ENCODE measurements around the gene PRR23E. TPM values are rescaled to one million over a fixed set of nuclear protein-coding genes. Genes with fewer than 3 reads are reported as not detected.

Gene PRR23E
- polyA plus RNA-seq, 1 of the 3 experiments (the other 2 are of a cell fraction) = not detected

DNA sequence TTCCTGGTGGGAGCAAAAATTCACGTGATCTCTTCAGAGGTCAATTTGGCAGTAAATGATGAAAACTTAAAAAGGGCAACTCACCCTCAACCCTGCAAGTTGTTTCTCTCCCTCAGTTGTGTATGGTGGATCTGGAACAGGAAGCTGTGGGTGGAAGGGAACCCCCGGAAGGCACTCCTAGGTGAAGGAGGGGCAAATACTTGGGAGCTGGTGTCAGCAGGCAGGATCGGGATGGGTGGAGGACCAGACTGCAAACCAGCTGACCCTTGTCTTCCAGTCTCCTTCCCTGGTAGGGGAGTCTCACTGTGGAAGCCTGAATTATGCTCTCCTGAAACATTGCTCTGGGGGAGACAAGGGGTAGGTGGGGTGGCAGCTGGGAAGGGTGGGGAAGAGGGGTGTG lies 33.5 kb downstream of the PRR23E start:
- H3K4me2 ChIP-seq = no peak overlapping the region
- DNase-seq = no peak
- no peak overlapping the region for H3K9ac ChIP-seq
- peaks cover 0 to 8% of the 10 kb centered on the region in 2 experiments; a peak in 1 of 4 replicates for H3K4me1 ChIP-seq (ENCODE audit: control insufficient read depth in 1 of 2, insufficient read depth in 2 of 2, low read depth in 1 of 2, low read length in 1 of 2)
- 57% methylated on average over 3 of the region's 3 CpGs for WGBS (ENCODE audit: low lambda C conversion rate)
- H3K36me3 ChIP-seq (replicated peaks in 1 of 2; ENCODE audit: control insufficient read depth in 1 of 2, insufficient read depth in 2 of 2, low read length in 1 of 2) = no peaks in the 10 kb centered on the region
- no peaks in the 10 kb centered on the region for H3K79me2 ChIP-seq (ENCODE audit: insufficient read depth)
- H3F3A ChIP-seq (replicated peaks; ENCODE audit: insufficient read depth) = no peaks in the 10 kb centered on the region
- H3K27ac ChIP-seq (ENCODE audit: low read depth in 2 of 2, low read length in 1 of 2) = no peak overlapping the region
- no peak for TF ChIP-seq TEAD4 (IDR thresholded peaks at IDR 0.05; ENCODE audit: borderline replicate concordance, insufficient read depth)
- no peak for TF ChIP-seq TAF1 (IDR thresholded peaks at IDR 0.05; ENCODE audit: borderline replicate concordance, low read depth, low read length)
- no peak for TF ChIP-seq YY1 (IDR thresholded peaks at IDR 0.05; ENCODE audit: low read depth)
- no peak for TF ChIP-seq FOSL2 (IDR thresholded peaks at IDR 0.05; ENCODE audit: borderline replicate concordance, low read depth)
- TF ChIP-seq TCF12 (IDR thresholded peaks at IDR 0.05) = no peak
- TF ChIP-seq NRF1 (IDR thresholded peaks at IDR 0.05; ENCODE audit: low read depth, low read length) = no peak
- no peak for TF ChIP-seq MXI1 (IDR thresholded peaks at IDR 0.05; ENCODE audit: low read depth, low read length)
- TF ChIP-seq MEF2A (IDR thresholded peaks at IDR 0.05; ENCODE audit: borderline replicate concordance, low read depth) = no peak
- no peak for TF ChIP-seq ELF1 (IDR thresholded peaks at IDR 0.05)
- no peak for TF ChIP-seq FOXJ3 (CRISPR knock-in tag; IDR thresholded peaks at IDR 0.05)
- TF ChIP-seq USF1 (IDR thresholded peaks at IDR 0.05; ENCODE audit: borderline replicate concordance, low read depth) = no peak
- CTCF ChIA-PET = interaction anchor here (2.3 kb wide), 1 partner anchor 15 kb away, joined by 7 read pairs; no protein-coding TSS in a partner anchor
- H4K20me1 ChIP-seq (ENCODE audit: insufficient read depth) = no peaks in the 10 kb centered on the region
- H3K9me3 ChIP-seq = 0 out of 2 replicates have a peak, but pooled peaks cover 4% of the 10 kb centered on the region
- H3K4me3 ChIP-seq (ENCODE audit: low read depth in 2 of 2, low read length in 1 of 2) = no peak overlapping the region
- no peaks in the 10 kb centered on the region for H3K27me3 ChIP-seq (ENCODE audit: insufficient read depth)
- H3K9me2 ChIP-seq = no peaks in the 10 kb centered on the region
- H2AFZ ChIP-seq (ENCODE audit: low read depth) = no peak overlapping the region
- POLR2A ChIA-PET = no interaction called here

DNA sequence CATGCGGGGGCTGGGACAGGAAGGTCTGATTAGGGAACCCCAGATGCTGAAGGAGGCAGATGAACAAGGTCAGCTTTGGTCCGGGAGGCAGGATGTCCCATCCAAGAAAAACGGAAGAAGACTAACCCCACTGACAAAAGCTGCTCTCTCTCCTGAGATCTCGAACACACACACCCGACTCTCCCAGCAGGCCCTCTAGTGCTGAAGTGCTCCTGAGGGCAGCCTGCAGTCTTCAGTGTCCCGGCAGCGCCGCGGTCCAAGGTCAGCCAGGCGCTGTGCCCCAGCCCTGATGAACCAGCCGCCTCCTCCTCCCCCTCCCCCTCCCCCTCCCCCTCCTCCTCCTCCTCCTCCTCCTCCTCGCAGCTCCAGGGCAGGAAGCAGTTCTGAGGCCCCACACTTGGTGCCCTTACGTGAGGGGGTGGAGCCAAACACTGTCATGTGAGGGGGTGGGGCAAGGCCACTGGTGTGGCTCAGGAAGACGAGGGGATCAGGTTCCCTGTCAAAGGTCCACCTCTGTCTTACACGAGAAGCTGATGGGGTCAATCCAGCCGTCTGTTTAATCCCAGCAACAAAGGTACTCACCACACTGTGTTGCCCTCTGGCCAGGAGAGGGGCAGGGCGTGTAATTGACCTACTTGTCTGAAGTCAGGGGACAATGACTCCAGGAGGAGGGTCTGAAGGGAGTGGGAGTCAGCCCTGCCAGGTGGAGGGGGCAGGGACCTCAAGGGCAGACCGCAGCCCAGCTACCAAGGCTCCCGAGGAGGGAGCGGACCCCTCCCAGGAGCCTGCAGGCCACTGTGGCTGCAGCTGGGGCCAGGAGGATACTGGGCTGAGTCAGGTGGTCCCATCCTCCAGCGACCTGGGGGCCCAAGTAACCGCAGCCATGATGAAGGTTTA lies 34.3 kb downstream of the PRR23E start:
- no peak for DNase-seq
- H2AFZ ChIP-seq (ENCODE audit: low read depth) = no peak overlapping the region
- H3K4me3 ChIP-seq (ENCODE audit: low read depth in 2 of 2, low read length in 1 of 2) = no peak overlapping the region
- H3K4me2 ChIP-seq = no peak overlapping the region
- H3K79me2 ChIP-seq (ENCODE audit: insufficient read depth) = no peaks in the 10 kb centered on the region
- H3K27me3 ChIP-seq (ENCODE audit: insufficient read depth) = no peaks in the 10 kb centered on the region
- CTCF ChIA-PET = interaction anchor here (1.3 to 2.3 kb wide), 2 partner anchors 14 to 15 kb away, joined by 3 to 7 read pairs; no protein-coding TSS in a partner anchor
- H3K9ac ChIP-seq = no peak overlapping the region
- POLR2A ChIA-PET = no interaction called here
- H3K36me3 ChIP-seq (replicated peaks in 1 of 2; ENCODE audit: control insufficient read depth in 1 of 2, insufficient read depth in 2 of 2, low read length in 1 of 2) = no peaks in the 10 kb centered on the region
- WGBS (ENCODE audit: low lambda C conversion rate) = 50% methylated on average over 13 of the region's 22 CpGs
- peaks cover 0 to 8% of the 10 kb centered on the region in 2 experiments; a peak in 1 of 4 replicates for H3K4me1 ChIP-seq (ENCODE audit: control insufficient read depth in 1 of 2, insufficient read depth in 2 of 2, low read depth in 1 of 2, low read length in 1 of 2)
- H4K20me1 ChIP-seq (ENCODE audit: insufficient read depth) = no peaks in the 10 kb centered on the region
- H3K9me2 ChIP-seq = no peaks in the 10 kb centered on the region
- 0 out of 2 replicates have a peak, but pooled peaks cover 4% of the 10 kb centered on the region for H3K9me3 ChIP-seq
- no peaks in the 10 kb centered on the region for H3F3A ChIP-seq (replicated peaks; ENCODE audit: insufficient read depth)
- no peak overlapping the region for H3K27ac ChIP-seq (ENCODE audit: low read depth in 2 of 2, low read length in 1 of 2)
- TF ChIP-seq MEF2A (IDR thresholded peaks at IDR 0.05; ENCODE audit: borderline replicate concordance, low read depth) (no peak), RCOR1 (IDR thresholded peaks at IDR 0.05; ENCODE audit: low read length) (no peak)

Measured in SK-N-SH (cell line).